Endodermal cell (in vitro differentiated cells): ENCODE results near the gene ICA1. TPM values are rescaled to one million over a fixed set of nuclear protein-coding genes. Genes with fewer than 3 reads are reported as not detected.
"Not testable (repeated sequence)": the region's sequence is repeated elsewhere in the genome, so short reads cannot be mapped to it uniquely, and the experiment has no call there.

ENCODE experiments used
- DNase-seq: peaks from one replicate; pipeline ENCODE4 v3.0.0-alpha.2; 2017
- H3K27ac ChIP-seq: 2 replicates; pipeline ENCODE4 v1.5.1; 2013; ENCODE audit warnings: mild to moderate bottlenecking, low read depth, low read length, moderate library complexity
- H3K27me3 ChIP-seq: 2 replicates; pipeline ENCODE4 v1.6.1; 2013; ENCODE audit warnings: mild to moderate bottlenecking, low read length, moderate library complexity; ENCODE audit not compliant: insufficient read depth, control insufficient read depth, poor library complexity, severe bottlenecking
- H3K36me3 ChIP-seq: 2 replicates; pipeline ENCODE4 v1.7.0; 2013; ENCODE audit warnings: mild to moderate bottlenecking, low read length, moderate library complexity; ENCODE audit not compliant: control insufficient read depth, insufficient read depth
- H3K4me1 ChIP-seq: one replicate; pipeline ENCODE4 v1.7.0; 2013; ENCODE audit warnings: low read length; ENCODE audit not compliant: control insufficient read depth, insufficient read depth
- H3K4me3 ChIP-seq: 2 replicates; pipeline ENCODE4 v1.5.1; 2013; ENCODE audit warnings: mild to moderate bottlenecking, low read length, moderate library complexity
- H3K9ac ChIP-seq: 2 replicates; pipeline ENCODE4 v1.6.1; 2013; ENCODE audit warnings: mild to moderate bottlenecking, low read length, moderate library complexity; ENCODE audit not compliant: poor library complexity, severe bottlenecking; ENCODE audit errors: extremely low read depth
- H3K9me3 ChIP-seq: 2 replicates; pipeline ENCODE4 v1.6.1; 2013; ENCODE audit warnings: mild to moderate bottlenecking, low read length, moderate library complexity; ENCODE audit not compliant: control insufficient read depth
- H3K27ac Mint-ChIP-seq: 2 replicates; pipeline ENCODE4 v1.8.0; 2020; ENCODE audit warnings: mixed read lengths
- H3K27me3 Mint-ChIP-seq: 2 replicates; pipeline ENCODE4 v1.8.0; 2021; ENCODE audit warnings: mild to moderate bottlenecking, mixed read lengths; ENCODE audit not compliant: insufficient read depth
- H3K36me3 Mint-ChIP-seq: 2 replicates; pipeline ENCODE4 v1.8.0; 2020; ENCODE audit warnings: low read depth, mixed read lengths
- H3K4me1 Mint-ChIP-seq: 2 replicates; pipeline ENCODE4 v1.8.0; 2020; ENCODE audit warnings: mixed read lengths
- H3K4me3 Mint-ChIP-seq: 2 replicates; pipeline ENCODE4 v1.8.0; 2020; ENCODE audit warnings: mild to moderate bottlenecking, moderate library complexity, mixed read lengths
- H3K9me3 Mint-ChIP-seq: 2 replicates; pipeline ENCODE4 v1.8.0; 2020; ENCODE audit warnings: mild to moderate bottlenecking, mixed read lengths
- CTCF ChIP-seq: fragments of 200-600 bp; sonication (generic); conservative IDR thresholded peaks from 2 replicates; pipeline ENCODE4 v1.5.0; 2021; ENCODE audit warnings: antibody characterized with exemption, mild to moderate bottlenecking
- WGBS, 2 experiments: methylation state at CpG; one replicate each; pipeline versions ENCODE4 v1.1.5 to v1.1.7; 2013; ENCODE audit warnings: missing lambda C conversion rate in 2 of 2, mixed read lengths in 1 of 2; ENCODE audit not compliant: insufficient coverage in 1 of 2, insufficient read length in 1 of 2; 5-methylcytosine and 5-hydroxymethylcytosine counted together
- total RNA-seq, 2 donors: library from RNA; stranded (reverse); fragmentation: NEBNext Ultra II Directional in 1 of 2; extraction: Animal tissue kit (Norgen Biotek cat#: 25700) in 1 of 2; gene quantifications; 2 replicates in 1 of 2; 3 replicates in 1 of 2; pipeline ENCODE4 v1.2.1, GENCODE V29; 2021

The ICA1 gene
- total RNA-seq, 2 donors from 2014 or later = 25.0 to 50.2 TPM

- H3K9ac ChIP-seq = no peak overlapping the region
- Mint-ChIP-seq H3K4me1 (peaks cover 8% of the 10 kb centered on the region), H3K27me3 (no peaks in the 10 kb centered on the region), H3K9me3 (peaks cover 16% of the 10 kb centered on the region), H3K4me3 (no peak overlapping the region), H3K36me3 (peaks cover 15% of the 10 kb centered on the region), H3K27ac (no peak overlapping the region)
- WGBS, 2 experiments = 96% methylated on average over 6 to 10 of the region's 10 CpGs
- H3K4me1 ChIP-seq = no peaks in the 10 kb centered on the region
- H3K27ac ChIP-seq = no peak overlapping the region
- no peaks in the 10 kb centered on the region for H3K9me3 ChIP-seq
- TF ChIP-seq CTCF = no peak
- no peak for DNase-seq
- H3K36me3 ChIP-seq = no peaks in the 10 kb centered on the region
- no peak overlapping the region for H3K4me3 ChIP-seq
- H3K27me3 ChIP-seq = no peaks in the 10 kb centered on the region
Measured at GRCh38 chr7:8305625-8306388, 43.8 kb upstream of the ICA1 start.

- no peaks in the 10 kb centered on the region for H3K4me1 ChIP-seq
- H3K4me3 ChIP-seq = peak overlapping the region; percentile 73
- Mint-ChIP-seq H3K27me3 (no peaks in the 10 kb centered on the region), H3K9me3 (peaks cover 18% of the 10 kb centered on the region), H3K36me3 (peaks cover 15% of the 10 kb centered on the region), H3K27ac (no peak overlapping the region), H3K4me1 (peaks cover 8% of the 10 kb centered on the region), H3K4me3 (peak overlapping the region; percentile 68)
- H3K27ac ChIP-seq = no peak overlapping the region
- H3K36me3 ChIP-seq = no peaks in the 10 kb centered on the region
- WGBS, 2 experiments = 88% methylated on average over 2 of the region's 2 CpGs; no CpG with 5 or more reads in 1 of the 2 experiments
- DNase-seq = no peak
- H3K27me3 ChIP-seq = no peaks in the 10 kb centered on the region
- TF ChIP-seq CTCF = no peak
- H3K9me3 ChIP-seq = no peaks in the 10 kb centered on the region
- no peak overlapping the region for H3K9ac ChIP-seq
Measured at GRCh38 chr7:8305104-8305503, 43.1 kb upstream of the ICA1 start.

- H3K9me3 Mint-ChIP-seq = peaks cover 18% of the 10 kb centered on the region
- H3K36me3 Mint-ChIP-seq = peaks cover 15% of the 10 kb centered on the region
- DNase-seq = peak; percentile 65
- WGBS, 2 experiments = 81% methylated on average over 11 of the region's 16 CpGs; no CpG with 5 or more reads in 1 of the 2 experiments
- H3K4me3 Mint-ChIP-seq = peak overlapping the region; percentile 68
- Histone ChIP-seq H3K4me3 (peak overlapping the region; percentile 73), H3K27me3 (no peaks in the 10 kb centered on the region), H3K27ac (no peak overlapping the region), H3K9ac (no peak overlapping the region), H3K9me3 (no peaks in the 10 kb centered on the region), H3K4me1 (no peaks in the 10 kb centered on the region), H3K36me3 (no peaks in the 10 kb centered on the region)
- H3K27me3 Mint-ChIP-seq = no peaks in the 10 kb centered on the region
- no peak for TF ChIP-seq CTCF
- H3K4me1 Mint-ChIP-seq = peaks cover 8% of the 10 kb centered on the region
- peak overlapping the region; percentile 91 for H3K27ac Mint-ChIP-seq
Measured at GRCh38 chr7:8303904-8304528, 42.0 kb upstream of the ICA1 start.

- not testable (repeated sequence) for H3K27ac ChIP-seq, H3K9me3 ChIP-seq, H3K27me3 Mint-ChIP-seq, H3K9ac ChIP-seq, H3K27me3 ChIP-seq, H3K4me3 ChIP-seq, H3K36me3 Mint-ChIP-seq, H3K27ac Mint-ChIP-seq, H3K4me1 Mint-ChIP-seq, H3K4me3 Mint-ChIP-seq, H3K9me3 Mint-ChIP-seq, H3K4me1 ChIP-seq, DNase-seq, H3K36me3 ChIP-seq
- WGBS, 2 experiments = 83 to 93% methylated on average over 1 to 7 of the region's 7 CpGs
Measured at GRCh38 chr7:8297023-8297422, 35.1 kb upstream of the ICA1 start.
